Caco-2 (cell line): Measurements from ENCODE around the gene GGCX. TPM values are rescaled to one million over a fixed set of nuclear protein-coding genes. Genes with fewer than 3 reads are reported as not detected.
A peak's percentile ranks its signal among the peaks of the same experiment; 100 is the strongest.

Experiments
- BruUV-seq: library from RNA; stranded (reverse); fragments of 400-500 nt; replicated peaks from 2 replicates; lab custom pipeline; 2021; lab: Mats Ljungman, UMichigan
- CTCF ChIA-PET: fragments of 300-600 bp; sonication (Branson Sonifier 250); formaldehyde crosslinking; loops from one replicate; lab custom pipeline; 2022; ENCODE audit warnings: antibody characterized with exemption; lab: Charles Lee
- POLR2A ChIA-PET: fragments of 300-600 bp; sonication (Branson Sonifier 250); formaldehyde crosslinking; loops from one replicate; lab custom pipeline; 2022; ENCODE audit warnings: antibody characterized with exemption; lab: Charles Lee
- DNase-seq, 2 experiments: peaks; one replicate each; pipeline versions ENCODE4 v3.0.0 to v3.0.0-alpha.2; 2020 to 2022
- H3K27me3 ChIP-seq: replicated peaks from 2 replicates; pipeline ENCODE4 v1.6.0; 2011; ENCODE audit warnings: low read length; ENCODE audit not compliant: control insufficient read depth, insufficient read depth
- H3K36me3 ChIP-seq: 2 replicates; pipeline ENCODE4 v1.5.1; 2011; ENCODE audit warnings: low read length; ENCODE audit not compliant: control insufficient read depth, insufficient read depth
- H3K4me1 ChIP-seq: fragments of 250-450 bp; sonication (Bioruptor Pico); 2 replicates; pipeline ENCODE4 v1.5.1; 2020; ENCODE audit warnings: mild to moderate bottlenecking
- H3K4me3 ChIP-seq: 2 replicates; pipeline ENCODE4 v1.5.1; 2011; ENCODE audit warnings: low read depth, mild to moderate bottlenecking, control low read depth, low read length
- H3K9me3 ChIP-seq: fragments of 250-450 bp; sonication (Bioruptor Pico); 2 replicates; pipeline ENCODE4 v1.5.1; 2020; ENCODE audit warnings: mild to moderate bottlenecking, moderate library complexity
- H3K27ac Mint-ChIP-seq: one replicate; pipeline ENCODE4 v1.8.0; 2022; ENCODE audit warnings: mixed read lengths; ENCODE audit not compliant: unreplicated experiment
- H3K27me3 Mint-ChIP-seq: one replicate; pipeline ENCODE4 v1.8.0; 2022; ENCODE audit warnings: mixed read lengths; ENCODE audit not compliant: insufficient read depth, unreplicated experiment
- H3K36me3 Mint-ChIP-seq: one replicate; pipeline ENCODE4 v1.8.0; 2022; ENCODE audit warnings: mild to moderate bottlenecking, mixed read lengths; ENCODE audit not compliant: insufficient read depth, unreplicated experiment
- H3K4me1 Mint-ChIP-seq: one replicate; pipeline ENCODE4 v1.8.0; 2022; ENCODE audit warnings: low read depth, mixed read lengths; ENCODE audit not compliant: unreplicated experiment
- H3K4me3 Mint-ChIP-seq: one replicate; pipeline ENCODE4 v1.8.0; 2022; ENCODE audit warnings: mild to moderate bottlenecking, moderate library complexity, mixed read lengths; ENCODE audit not compliant: unreplicated experiment
- H3K9me3 Mint-ChIP-seq: one replicate; pipeline ENCODE4 v1.8.0; 2022; ENCODE audit warnings: mixed read lengths; ENCODE audit not compliant: unreplicated experiment
- intact Hi-C: fragments of 100-400 bp; cut with micrococcal nuclease; formaldehyde crosslinking; loops from one replicate; pipeline ENCODE4 v1.10.0; 2022; ENCODE audit not compliant: unreplicated experiment
- total RNA-seq: library from RNA; stranded (reverse); gene quantifications from 2 replicates; pipeline ENCODE4 v1.2.3, GENCODE V29; 2022
- TF ChIP-seq, protein P1 (sequence below), 2 experiments: fragments of 200-600 bp in 1 of 2; IDR thresholded peaks; 1 replicate in 1 of 2; 2 replicates in 1 of 2; pipeline versions ENCODE4 v1.5.1 to v1.8.0; 2011 to 2022; ENCODE audit warnings: antibody characterized with exemption in 1 of 2, control low read depth in 1 of 2, inconsistent platforms in 1 of 2, low read depth in 1 of 2, low read length in 1 of 2, mild to moderate bottlenecking in 1 of 2, moderate library complexity in 1 of 2; ENCODE audit not compliant: insufficient read depth in 1 of 2, severe bottlenecking in 1 of 2, unreplicated experiment in 1 of 2

The GGCX gene
- total RNA-seq, 1 experiment from 2014 or later = 96.8 TPM

DNA sequence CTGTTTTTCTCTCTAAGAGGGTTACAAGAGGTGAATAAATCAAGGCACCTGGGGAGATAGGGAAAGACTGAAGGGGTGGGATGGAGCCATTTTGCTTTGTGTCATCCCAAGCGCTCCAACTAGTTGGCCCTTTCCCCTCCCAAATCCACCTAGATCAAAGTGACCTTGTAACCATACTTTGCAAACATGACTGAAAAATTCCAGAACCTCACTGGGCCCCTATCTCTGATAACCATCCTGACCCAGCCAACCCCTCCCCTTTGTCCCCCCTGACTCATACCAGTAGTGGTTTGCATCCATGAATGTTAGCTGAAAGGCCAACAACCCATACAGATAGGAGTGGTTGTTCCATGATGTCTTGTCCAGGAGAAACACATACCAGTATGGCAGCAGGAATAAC, 3.1 kb downstream of the GGCX start:
- BruUV-seq = no TSS peak
- H3K36me3 ChIP-seq = peaks cover 2% of the 10 kb centered on the region; the same call in 1 of the 2 replicates
- peaks cover 27% of the 10 kb centered on the region for H3K4me1 ChIP-seq
- no peaks in the 10 kb centered on the region for H3K9me3 ChIP-seq
- H3K27me3 ChIP-seq = no peaks in the 10 kb centered on the region
- Mint-ChIP-seq H3K36me3 (peaks cover 73% of the 10 kb centered on the region), H3K27ac (peak overlapping the region; percentile 69), H3K4me1 (peaks cover 20% of the 10 kb centered on the region), H3K27me3 (no peaks in the 10 kb centered on the region), H3K9me3 (no peaks in the 10 kb centered on the region), H3K4me3 (peak overlapping the region; percentile 50)
- intact Hi-C loops = no loop called here
- DNase-seq = peak; percentile 69 to 71
- H3K4me3 ChIP-seq = no peak overlapping the region
- ChIA-PET CTCF (interaction anchor here (0.7 kb wide), 1 partner anchor 29 kb away, joined by 4 read pairs; no protein-coding TSS in a partner anchor), POLR2A (no interaction called here)
- TF ChIP-seq, protein P1, sequence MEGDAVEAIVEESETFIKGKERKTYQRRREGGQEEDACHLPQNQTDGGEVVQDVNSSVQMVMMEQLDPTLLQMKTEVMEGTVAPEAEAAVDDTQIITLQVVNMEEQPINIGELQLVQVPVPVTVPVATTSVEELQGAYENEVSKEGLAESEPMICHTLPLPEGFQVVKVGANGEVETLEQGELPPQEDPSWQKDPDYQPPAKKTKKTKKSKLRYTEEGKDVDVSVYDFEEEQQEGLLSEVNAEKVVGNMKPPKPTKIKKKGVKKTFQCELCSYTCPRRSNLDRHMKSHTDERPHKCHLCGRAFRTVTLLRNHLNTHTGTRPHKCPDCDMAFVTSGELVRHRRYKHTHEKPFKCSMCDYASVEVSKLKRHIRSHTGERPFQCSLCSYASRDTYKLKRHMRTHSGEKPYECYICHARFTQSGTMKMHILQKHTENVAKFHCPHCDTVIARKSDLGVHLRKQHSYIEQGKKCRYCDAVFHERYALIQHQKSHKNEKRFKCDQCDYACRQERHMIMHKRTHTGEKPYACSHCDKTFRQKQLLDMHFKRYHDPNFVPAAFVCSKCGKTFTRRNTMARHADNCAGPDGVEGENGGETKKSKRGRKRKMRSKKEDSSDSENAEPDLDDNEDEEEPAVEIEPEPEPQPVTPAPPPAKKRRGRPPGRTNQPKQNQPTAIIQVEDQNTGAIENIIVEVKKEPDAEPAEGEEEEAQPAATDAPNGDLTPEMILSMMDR (IDR thresholded peaks at IDR 0.05; ENCODE audit: insufficient read depth in 1 of 2, low read depth in 1 of 2, low read length in 1 of 2, severe bottlenecking in 1 of 2, unreplicated experiment in 1 of 2) = no peak

DNA sequence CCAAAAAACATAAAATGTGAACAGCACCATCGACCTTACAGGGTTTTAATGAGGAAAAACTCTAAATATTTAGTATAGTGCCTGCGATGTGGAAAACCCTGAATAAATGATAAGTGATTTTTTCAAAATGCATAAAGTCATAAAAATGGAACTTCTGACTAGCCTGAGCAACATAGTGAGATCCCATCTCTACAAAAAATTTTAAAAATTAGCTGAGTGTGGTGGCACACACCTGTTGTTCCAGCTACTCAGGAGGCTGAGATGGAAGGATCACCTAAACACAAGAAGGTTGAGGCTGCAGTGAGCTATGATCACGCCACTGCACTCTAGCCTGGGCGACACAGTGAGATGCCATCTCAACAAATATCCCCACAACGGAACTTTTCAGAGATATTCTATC, 4.2 kb downstream of the GGCX start:
- BruUV-seq = no TSS peak
- Mint-ChIP-seq H3K36me3 (peaks cover 74% of the 10 kb centered on the region), H3K4me1 (peaks cover 20% of the 10 kb centered on the region), H3K4me3 (no peak overlapping the region), H3K27me3 (no peaks in the 10 kb centered on the region), H3K27ac (no peak overlapping the region), H3K9me3 (no peaks in the 10 kb centered on the region)
- TF ChIP-seq, protein P1 (IDR thresholded peaks at IDR 0.05; ENCODE audit: insufficient read depth in 1 of 2, low read depth in 1 of 2, low read length in 1 of 2, severe bottlenecking in 1 of 2, unreplicated experiment in 1 of 2) = no peak
- intact Hi-C loops = no loop called here
- Histone ChIP-seq H3K27me3 (no peaks in the 10 kb centered on the region), H3K4me3 (no peak overlapping the region), H3K4me1 (peaks cover 27% of the 10 kb centered on the region), H3K9me3 (no peaks in the 10 kb centered on the region), H3K36me3 (peaks cover 2% of the 10 kb centered on the region; the same call in 1 of the 2 replicates)
- ChIA-PET CTCF (interaction anchor here (0.7 kb wide), 1 partner anchor 20 kb away, joined by 3 read pairs; no protein-coding TSS in a partner anchor), POLR2A (interaction anchor here (2.3 kb wide), 1 partner anchor 18 kb away, joined by 7 read pairs; the partner anchor contains the start of gene MAT2A)
- DNase-seq = no peak

DNA sequence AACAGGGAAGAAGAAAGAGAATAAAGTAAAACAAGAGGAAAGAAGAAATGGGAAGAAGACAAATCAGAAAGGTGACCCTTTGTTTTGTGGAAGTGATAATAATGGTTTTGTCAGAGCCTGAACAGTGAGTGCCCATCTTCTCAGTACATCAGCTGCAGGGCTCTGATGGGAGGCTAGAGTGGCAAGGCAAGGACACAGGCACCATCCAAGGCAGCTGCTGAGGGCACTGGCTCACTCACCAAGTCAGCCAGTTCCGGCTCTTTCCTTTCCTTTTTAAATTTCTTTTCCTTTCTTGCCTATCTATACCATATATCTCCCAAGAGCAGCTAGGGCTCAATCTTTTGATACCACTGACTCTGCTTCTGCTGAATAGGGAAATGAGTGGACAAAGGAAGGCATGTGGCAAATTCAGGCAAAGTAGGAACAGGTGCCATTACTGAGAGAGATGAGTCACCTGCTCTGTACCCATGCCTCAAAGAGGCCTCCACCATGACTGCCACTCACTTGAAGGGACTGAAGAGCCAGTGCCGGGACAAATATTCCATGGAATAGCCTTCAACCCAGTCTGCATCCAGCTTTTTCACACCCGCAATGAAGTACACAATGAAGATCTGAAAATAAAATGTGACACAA, 6.2 kb downstream of the GGCX start:
- POLR2A ChIA-PET = interaction anchor here (2.3 kb wide), 1 partner anchor 16 kb away, joined by 7 read pairs; the partner anchor contains the start of gene MAT2A
- Mint-ChIP-seq H3K4me3 (no peak overlapping the region), H3K4me1 (peaks cover 20% of the 10 kb centered on the region), H3K9me3 (no peaks in the 10 kb centered on the region), H3K27ac (peak overlapping the region; percentile 7), H3K27me3 (no peaks in the 10 kb centered on the region), H3K36me3 (peaks cover 84% of the 10 kb centered on the region)
- Histone ChIP-seq H3K4me3 (no peak overlapping the region), H3K9me3 (no peaks in the 10 kb centered on the region), H3K36me3 (peaks cover 7% of the 10 kb centered on the region; the same call in 1 of the 2 replicates), H3K27me3 (no peaks in the 10 kb centered on the region), H3K4me1 (peaks cover 25% of the 10 kb centered on the region)
- no TSS peak for BruUV-seq
- CTCF ChIA-PET = no interaction called here
- DNase-seq = no peak
- intact Hi-C loops = loop anchor here (5.0 kb wide), 1 partner anchor 488 kb away; no protein-coding TSS in a partner anchor
- TF ChIP-seq, protein P1 (IDR thresholded peaks at IDR 0.05; ENCODE audit: insufficient read depth in 1 of 2, low read depth in 1 of 2, low read length in 1 of 2, severe bottlenecking in 1 of 2, unreplicated experiment in 1 of 2) = no peak
